Ectodermal cell (in vitro differentiated cells): Measurements from ENCODE around the gene CIBAR2.

Source experiments
- H3K27ac ChIP-seq: 2 replicates; pipeline ENCODE4 v1.7.0; 2013; ENCODE audit warnings: mild to moderate bottlenecking, low read depth, low read length; ENCODE audit not compliant: insufficient read depth, poor library complexity, severe bottlenecking
- H3K27me3 ChIP-seq: 2 replicates; pipeline ENCODE4 v1.7.0; 2013; ENCODE audit warnings: mild to moderate bottlenecking, low read length; ENCODE audit not compliant: insufficient read depth, control insufficient read depth, poor library complexity, severe bottlenecking
- H3K36me3 ChIP-seq: one replicate; pipeline ENCODE4 v1.7.0; 2013; ENCODE audit warnings: low read length; ENCODE audit not compliant: control insufficient read depth, insufficient read depth
- H3K4me1 ChIP-seq: one replicate; pipeline ENCODE4 v1.7.0; 2013; ENCODE audit warnings: low read length; ENCODE audit not compliant: control insufficient read depth, insufficient read depth
- H3K4me3 ChIP-seq: 2 replicates; pipeline ENCODE4 v1.7.0; 2013; ENCODE audit warnings: low read depth, low read length, control low read depth; ENCODE audit not compliant: insufficient read depth
- H3K9me3 ChIP-seq: 2 replicates; pipeline ENCODE4 v1.7.0; 2013; ENCODE audit warnings: mild to moderate bottlenecking, low read length, moderate library complexity; ENCODE audit not compliant: control insufficient read depth
- WGBS, 2 experiments: methylation state at CpG; one replicate each; pipeline ENCODE4 v1.1.7; 2013; ENCODE audit warnings: missing lambda C conversion rate in 2 of 2; 5-methylcytosine and 5-hydroxymethylcytosine counted together

Gene CIBAR2

GRCh38 chr16:85065099-85065498 is 47.2 kb downstream of the CIBAR2 start:
- Histone ChIP-seq H3K36me3 (no peaks in the 10 kb centered on the region), H3K27me3 (no peaks in the 10 kb centered on the region), H3K4me3 (no peak overlapping the region), H3K9me3 (no peaks in the 10 kb centered on the region), H3K4me1 (no peaks in the 10 kb centered on the region), H3K27ac (no peak overlapping the region)
- WGBS, 2 experiments: 95 to 96% methylated on average over 13 of the region's 13 CpGs

- no peak overlapping the region for H3K4me3 ChIP-seq
- WGBS, 2 experiments: 94 to 98% methylated on average over 5 to 6 of the region's 6 CpGs
- H3K9me3 ChIP-seq: no peaks in the 10 kb centered on the region
- H3K27me3 ChIP-seq: no peaks in the 10 kb centered on the region
- H3K27ac ChIP-seq: no peak overlapping the region
- H3K4me1 ChIP-seq: no peaks in the 10 kb centered on the region
- no peaks in the 10 kb centered on the region for H3K36me3 ChIP-seq
Observed at GRCh38 chr16:85064186-85064585, 48.1 kb downstream of the CIBAR2 start.

- Histone ChIP-seq H3K4me3 (no peak overlapping the region), H3K27ac (no peak overlapping the region), H3K9me3 (no peaks in the 10 kb centered on the region), H3K27me3 (no peaks in the 10 kb centered on the region), H3K36me3 (no peaks in the 10 kb centered on the region), H3K4me1 (no peaks in the 10 kb centered on the region)
- WGBS, 2 experiments: 95% methylated on average over 11 of the region's 11 CpGs
Observed at GRCh38 chr16:85062845-85063244, 49.4 kb downstream of the CIBAR2 start.

- H3K27ac ChIP-seq: no peak overlapping the region
- H3K9me3 ChIP-seq: no peaks in the 10 kb centered on the region
- H3K4me1 ChIP-seq: no peaks in the 10 kb centered on the region
- no peaks in the 10 kb centered on the region for H3K36me3 ChIP-seq
- no peaks in the 10 kb centered on the region for H3K27me3 ChIP-seq
- no peak overlapping the region for H3K4me3 ChIP-seq
- WGBS, 2 experiments: 64 to 68% methylated on average over 9 of the region's 9 CpGs
Observed at GRCh38 chr16:85062323-85062722, 49.9 kb downstream of the CIBAR2 start.

GRCh38 chr16:85061566-85061965 is 50.7 kb downstream of the CIBAR2 start:
- 87 to 93% methylated on average over 8 of the region's 8 CpGs for WGBS, 2 experiments
- no peaks in the 10 kb centered on the region for H3K27me3 ChIP-seq
- H3K4me1 ChIP-seq: no peaks in the 10 kb centered on the region
- no peaks in the 10 kb centered on the region for H3K36me3 ChIP-seq
- H3K9me3 ChIP-seq: no peaks in the 10 kb centered on the region
- H3K27ac ChIP-seq: no peak overlapping the region
- no peak overlapping the region for H3K4me3 ChIP-seq

GRCh38 chr16:85058909-85059308 is 53.4 kb downstream of the CIBAR2 start:
- Histone ChIP-seq H3K4me3 (no peak overlapping the region), H3K9me3 (no peaks in the 10 kb centered on the region), H3K27me3 (no peaks in the 10 kb centered on the region), H3K4me1 (no peaks in the 10 kb centered on the region), H3K27ac (no peak overlapping the region), H3K36me3 (no peaks in the 10 kb centered on the region)
- WGBS, 2 experiments: 95% methylated on average over 4 of the region's 4 CpGs

GRCh38 chr16:85057948-85058347 is 54.3 kb downstream of the CIBAR2 start:
- 94 to 95% methylated on average over 7 of the region's 7 CpGs for WGBS, 2 experiments
- Histone ChIP-seq H3K4me1 (no peaks in the 10 kb centered on the region), H3K36me3 (no peaks in the 10 kb centered on the region), H3K4me3 (no peak overlapping the region), H3K27ac (no peak overlapping the region), H3K27me3 (no peaks in the 10 kb centered on the region), H3K9me3 (no peaks in the 10 kb centered on the region)

GRCh38 chr16:85057212-85057889 is 54.9 kb downstream of the CIBAR2 start:
- no peak overlapping the region for H3K27ac ChIP-seq
- no peaks in the 10 kb centered on the region for H3K9me3 ChIP-seq
- H3K27me3 ChIP-seq: no peaks in the 10 kb centered on the region
- H3K4me3 ChIP-seq: no peak overlapping the region
- H3K4me1 ChIP-seq: no peaks in the 10 kb centered on the region
- 84 to 93% methylated on average over 9 of the region's 9 CpGs for WGBS, 2 experiments
- H3K36me3 ChIP-seq: no peaks in the 10 kb centered on the region

- Histone ChIP-seq H3K27me3 (no peaks in the 10 kb centered on the region), H3K36me3 (no peaks in the 10 kb centered on the region), H3K27ac (no peak overlapping the region), H3K4me3 (no peak overlapping the region), H3K4me1 (no peaks in the 10 kb centered on the region), H3K9me3 (no peaks in the 10 kb centered on the region)
- 74 to 78% methylated on average over 16 of the region's 16 CpGs for WGBS, 2 experiments
Observed at GRCh38 chr16:85056211-85056748, 56.0 kb downstream of the CIBAR2 start.

GRCh38 chr16:85055493-85056210 is 56.6 kb downstream of the CIBAR2 start:
- H3K27me3 ChIP-seq: no peaks in the 10 kb centered on the region
- no peak overlapping the region for H3K4me3 ChIP-seq
- H3K36me3 ChIP-seq: no peaks in the 10 kb centered on the region
- H3K4me1 ChIP-seq: no peaks in the 10 kb centered on the region
- WGBS, 2 experiments: 87 to 91% methylated on average over 14 of the region's 14 CpGs
- no peaks in the 10 kb centered on the region for H3K9me3 ChIP-seq
- H3K27ac ChIP-seq: no peak overlapping the region
